Kidney epithelial cell (primary cell): ENCODE results near the gene BCR. TPM values are rescaled to one million over a fixed set of nuclear protein-coding genes. Genes with fewer than 3 reads are reported as not detected.
"Not testable (repeated sequence)": the region's sequence is repeated elsewhere in the genome, so short reads cannot be mapped to it uniquely, and the experiment has no call there.

ENCODE experiments used
- DNase-seq: peaks from one replicate; pipeline ENCODE4 v3.0.0-alpha.2; 2010; ENCODE audit warnings: low read depth
- H3K27me3 ChIP-seq: 2 replicates; pipeline ENCODE4 v1.6.0; 2011; ENCODE audit warnings: low read length; ENCODE audit not compliant: control insufficient read depth, insufficient read depth
- H3K36me3 ChIP-seq: 2 replicates; pipeline ENCODE4 v1.5.1; 2011; ENCODE audit warnings: low read length; ENCODE audit not compliant: control insufficient read depth, insufficient read depth
- H3K4me3 ChIP-seq: 2 replicates; pipeline ENCODE4 v1.5.1; 2011; ENCODE audit warnings: low read depth, mild to moderate bottlenecking, control low read depth, low read length
- CTCF ChIP-seq: IDR thresholded peaks from 2 replicates; pipeline ENCODE4 v1.5.1; 2011; ENCODE audit warnings: mild to moderate bottlenecking, moderate library complexity, low read length, control low read depth, inconsistent platforms; ENCODE audit not compliant: insufficient read depth, poor library complexity, severe bottlenecking
- total RNA-seq: library from RNA; depleted of rRNA; stranded (reverse); fragments of >200 nt; gene quantifications from 2 replicates; pipeline ENCODE4 v1.2.3, GENCODE V29; 2015

The BCR gene
- total RNA-seq = 42.5 and 44.2 TPM in 2 replicates

- DNase-seq = no peak
- Histone ChIP-seq H3K36me3 (peaks cover 2% of the 10 kb centered on the region), H3K27me3 (no peaks in the 10 kb centered on the region), H3K4me3 (peak within 1 kb of the TSS; percentile 76)
- no peak for TF ChIP-seq CTCF
Measured at GRCh38 chr22:23180301-23180892, at the start of gene BCR. BCR (plus strand) TSS chr22:23180509; CDS start chr22:23180961, 452 bp downstream.

- Histone ChIP-seq H3K4me3 (no peak overlapping the region), H3K27me3 (no peaks in the 10 kb centered on the region), H3K36me3 (no peaks in the 10 kb centered on the region)
- DNase-seq = no peak
- no peak for TF ChIP-seq CTCF
Measured at GRCh38 chr22:23130697-23131096, 49.6 kb upstream of the BCR start.

GRCh38 chr22:23131931-23132330 is 48.4 kb upstream of the BCR start:
- no peaks in the 10 kb centered on the region for H3K27me3 ChIP-seq
- TF ChIP-seq CTCF = no peak
- no peaks in the 10 kb centered on the region for H3K36me3 ChIP-seq
- no peak for DNase-seq
- H3K4me3 ChIP-seq = no peak overlapping the region

GRCh38 chr22:23132376-23133091 is 47.8 kb upstream of the BCR start:
- DNase-seq = no peak
- TF ChIP-seq CTCF = no peak
- Histone ChIP-seq H3K36me3 (no peaks in the 10 kb centered on the region), H3K27me3 (no peaks in the 10 kb centered on the region), H3K4me3 (no peak overlapping the region)

- no peak for DNase-seq
- H3K27me3 ChIP-seq = no peaks in the 10 kb centered on the region
- TF ChIP-seq CTCF = no peak
- no peak overlapping the region for H3K4me3 ChIP-seq
- no peaks in the 10 kb centered on the region for H3K36me3 ChIP-seq
Measured at GRCh38 chr22:23133922-23134321, 46.4 kb upstream of the BCR start.

GRCh38 chr22:23136991-23137390 is 43.3 kb upstream of the BCR start:
- not testable (repeated sequence) for H3K4me3 ChIP-seq, H3K36me3 ChIP-seq, H3K27me3 ChIP-seq, DNase-seq
